Osteoblast (primary cell): ENCODE data around the gene DDX1. TPM values are rescaled to one million over a fixed set of nuclear protein-coding genes. Genes with fewer than 3 reads are reported as not detected.

ENCODE experiments used
- DNase-seq: peaks from one replicate; pipeline ENCODE4 v3.0.0; 2011; ENCODE audit warnings: low spot score, mixed read lengths; ENCODE audit not compliant: insufficient read length; ENCODE audit errors: missing footprints
- H2AFZ ChIP-seq: 2 replicates; pipeline ENCODE4 v1.6.0; 2011; ENCODE audit warnings: mild to moderate bottlenecking, low read length
- H3K27ac ChIP-seq: 2 replicates; pipeline ENCODE4 v1.5.1; 2011; ENCODE audit warnings: mild to moderate bottlenecking, low read depth, low read length, moderate library complexity
- H3K27me3 ChIP-seq: 2 replicates; pipeline ENCODE4 v1.6.0; 2012; ENCODE audit warnings: mild to moderate bottlenecking, control low read depth, inconsistent platforms, low read length, moderate library complexity; ENCODE audit not compliant: insufficient read depth
- H3K36me3 ChIP-seq: 2 replicates; pipeline ENCODE4 v1.5.1; 2011; ENCODE audit warnings: mild to moderate bottlenecking, low read length, control low read depth, moderate library complexity; ENCODE audit not compliant: insufficient read depth
- H3K4me1 ChIP-seq: 2 replicates; pipeline ENCODE4 v1.5.1; 2011; ENCODE audit warnings: mild to moderate bottlenecking, low read length, control low read depth, moderate library complexity; ENCODE audit not compliant: insufficient read depth
- H3K4me2 ChIP-seq: 2 replicates; pipeline ENCODE4 v1.6.0; 2011; ENCODE audit warnings: mild to moderate bottlenecking, low read length; ENCODE audit not compliant: insufficient read depth
- H3K4me3 ChIP-seq: fragments of 200-600 bp; sonication (generic); 3 replicates; pipeline ENCODE4 v1.5.1; 2012; ENCODE audit warnings: mild to moderate bottlenecking, low read length, inconsistent platforms; ENCODE audit not compliant: insufficient read depth
- H3K79me2 ChIP-seq: 2 replicates; pipeline ENCODE4 v1.6.0; 2012; ENCODE audit warnings: mild to moderate bottlenecking, low read length, control low read depth, inconsistent platforms; ENCODE audit not compliant: insufficient read depth
- H3K9me3 ChIP-seq: 2 replicates; pipeline ENCODE4 v1.5.1; 2011; ENCODE audit warnings: low read depth, low read length, control low read depth
- H4K20me1 ChIP-seq: 2 replicates; pipeline ENCODE4 v1.6.0; 2012; ENCODE audit warnings: mild to moderate bottlenecking, low read length, control low read depth; ENCODE audit not compliant: insufficient read depth
- CTCF ChIP-seq: IDR thresholded peaks from 2 replicates; pipeline ENCODE4 v1.5.1; 2011; ENCODE audit warnings: mild to moderate bottlenecking, low read depth, low read length, moderate library complexity; ENCODE audit errors: extremely low read depth
- total RNA-seq: library from RNA; depleted of rRNA; stranded (reverse); fragments of >200 nt; gene quantifications from 2 replicates; pipeline ENCODE4 v1.2.3, GENCODE V29; 2012

DDX1 gene
- total RNA-seq, 1 donor, result 76.0 TPM

GRCh38 chr2:15556311-15556930 is 35.2 kb upstream of the DDX1 start:
- H3K4me2 ChIP-seq, result no peak overlapping the region
- no peak for DNase-seq

GRCh38 chr2:15557887-15558311 is 33.8 kb upstream of the DDX1 start:
- H2AFZ ChIP-seq, result no peak overlapping the region
- H3K79me2 ChIP-seq, result peaks cover 59% of the 10 kb centered on the region
- no peak overlapping the region for H3K27ac ChIP-seq
- no peak for DNase-seq
- no peaks in the 10 kb centered on the region for H3K27me3 ChIP-seq
- no peak overlapping the region for H3K4me3 ChIP-seq
- no peak overlapping the region for H3K4me2 ChIP-seq
- H4K20me1 ChIP-seq, result peaks cover 15% of the 10 kb centered on the region
- TF ChIP-seq CTCF, result no peak
- no peaks in the 10 kb centered on the region for H3K9me3 ChIP-seq
- no peaks in the 10 kb centered on the region for H3K36me3 ChIP-seq
- peaks cover 12% of the 10 kb centered on the region for H3K4me1 ChIP-seq

More at GRCh38 chr2:15556311-15556930, 35.2 kb upstream of the DDX1 start:
- H4K20me1 ChIP-seq, result peaks cover 15% of the 10 kb centered on the region
- H3K9me3 ChIP-seq, result no peaks in the 10 kb centered on the region
- peaks cover 59% of the 10 kb centered on the region for H3K79me2 ChIP-seq
- H3K4me1 ChIP-seq, result peaks cover 6% of the 10 kb centered on the region
- H3K4me3 ChIP-seq, result no peak overlapping the region
- H3K27ac ChIP-seq, result no peak overlapping the region
- H3K36me3 ChIP-seq, result no peaks in the 10 kb centered on the region
- TF ChIP-seq CTCF, result no peak
- H3K27me3 ChIP-seq, result no peaks in the 10 kb centered on the region
- no peak overlapping the region for H2AFZ ChIP-seq

GRCh38 chr2:15559379-15560139 is 32.1 kb upstream of the DDX1 start:
- no peak overlapping the region for H2AFZ ChIP-seq
- H4K20me1 ChIP-seq, result peaks cover 15% of the 10 kb centered on the region
- H3K4me3 ChIP-seq, result peak overlapping the region; percentile 96
- H3K36me3 ChIP-seq, result no peaks in the 10 kb centered on the region
- peaks cover 55% of the 10 kb centered on the region for H3K79me2 ChIP-seq
- no peaks in the 10 kb centered on the region for H3K27me3 ChIP-seq
- DNase-seq, result no peak
- peaks cover 12% of the 10 kb centered on the region for H3K4me1 ChIP-seq
- H3K9me3 ChIP-seq, result no peaks in the 10 kb centered on the region
- H3K27ac ChIP-seq, result peak overlapping the region; percentile 96
- peak overlapping the region; percentile 98 for H3K4me2 ChIP-seq
- no peak for TF ChIP-seq CTCF
